BJ (cell line): Measurements from ENCODE around the gene ATP9A. TPM values are rescaled to one million over a fixed set of nuclear protein-coding genes. Genes with fewer than 3 reads are reported as not detected.
A peak's percentile ranks its signal among the peaks of the same experiment; 100 is the strongest.

Source experiments
- CTCF ChIA-PET: fragments of 350-600 bp; formaldehyde crosslinking; extraction: SDS; loops from one replicate; lab custom pipeline; 2021; ENCODE audit warnings: antibody characterized with exemption, inconsistent platforms; lab: Yijun Ruan, JAX
- POLR2A ChIA-PET: fragments of 300-600 bp; sonication (Branson Sonifier 250); formaldehyde crosslinking; extraction: SDS; loops from one replicate; lab custom pipeline; 2021; ENCODE audit warnings: antibody characterized with exemption; lab: Charles Lee
- DNase-seq: peaks from one replicate; pipeline ENCODE4 v3.0.0-alpha.2; 2011; ENCODE audit warnings: low read depth
- H3K27me3 ChIP-seq: 2 replicates; pipeline ENCODE4 v1.6.0; 2011; ENCODE audit warnings: low read length; ENCODE audit not compliant: control insufficient read depth, insufficient read depth
- H3K36me3 ChIP-seq: 2 replicates; pipeline ENCODE4 v1.5.1; 2011; ENCODE audit warnings: low read length; ENCODE audit not compliant: control insufficient read depth, insufficient read depth
- H3K4me3 ChIP-seq: 2 replicates; pipeline ENCODE4 v1.5.1; 2011; ENCODE audit warnings: low read depth, mild to moderate bottlenecking, control low read depth, low read length
- polyA plus RNA-seq: library from polyadenylated mRNA; depleted of rRNA; stranded (reverse); fragments of >200 nt; gene quantifications from 2 replicates; pipeline ENCODE4 v1.2.3, GENCODE V29; 2011
- TF ChIP-seq, protein P1 (sequence below): IDR thresholded peaks from 2 replicates; pipeline ENCODE4 v1.5.1; 2011; ENCODE audit warnings: low read depth, mild to moderate bottlenecking, control low read depth, inconsistent platforms, low read length, moderate library complexity; ENCODE audit not compliant: insufficient read depth

The ATP9A gene
- polyA plus RNA-seq, 1 experiment: 26.0 TPM

DNA sequence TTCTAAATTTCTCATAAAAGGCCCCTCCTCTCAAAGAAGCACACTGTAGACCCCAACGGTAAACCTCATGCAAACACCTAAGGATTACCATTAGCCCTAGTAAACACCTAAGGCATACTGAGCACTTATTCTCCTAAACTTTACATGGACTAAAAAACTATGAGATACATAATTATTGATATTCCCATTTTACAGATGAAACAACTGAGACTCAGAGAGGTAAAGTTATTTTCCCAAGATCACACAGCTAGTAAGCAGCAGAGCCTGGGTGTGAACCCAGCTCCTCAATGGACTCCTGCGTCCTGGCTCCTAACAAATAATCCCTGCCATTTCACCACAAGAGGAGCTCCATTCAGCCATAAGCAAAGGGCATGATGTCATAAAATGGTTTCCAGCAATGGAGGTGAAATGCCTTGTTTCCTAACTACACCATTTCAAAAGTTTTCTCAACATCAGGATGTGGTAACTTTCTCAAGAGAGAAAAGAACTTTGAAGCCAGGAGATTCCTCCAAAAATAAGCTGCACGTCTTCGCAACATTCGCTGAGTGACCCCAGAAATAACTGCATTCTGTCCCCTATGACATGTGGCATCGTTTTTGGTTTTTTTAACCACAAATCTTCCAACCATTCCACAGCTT lies 4.1 kb downstream of the ATP9A start:
- ChIA-PET POLR2A (no interaction called here), CTCF (interaction anchor here (0.8 kb wide), 1 partner anchor 36 kb away, joined by 3 read pairs; no protein-coding TSS in a partner anchor)
- no peak for DNase-seq

DNA sequence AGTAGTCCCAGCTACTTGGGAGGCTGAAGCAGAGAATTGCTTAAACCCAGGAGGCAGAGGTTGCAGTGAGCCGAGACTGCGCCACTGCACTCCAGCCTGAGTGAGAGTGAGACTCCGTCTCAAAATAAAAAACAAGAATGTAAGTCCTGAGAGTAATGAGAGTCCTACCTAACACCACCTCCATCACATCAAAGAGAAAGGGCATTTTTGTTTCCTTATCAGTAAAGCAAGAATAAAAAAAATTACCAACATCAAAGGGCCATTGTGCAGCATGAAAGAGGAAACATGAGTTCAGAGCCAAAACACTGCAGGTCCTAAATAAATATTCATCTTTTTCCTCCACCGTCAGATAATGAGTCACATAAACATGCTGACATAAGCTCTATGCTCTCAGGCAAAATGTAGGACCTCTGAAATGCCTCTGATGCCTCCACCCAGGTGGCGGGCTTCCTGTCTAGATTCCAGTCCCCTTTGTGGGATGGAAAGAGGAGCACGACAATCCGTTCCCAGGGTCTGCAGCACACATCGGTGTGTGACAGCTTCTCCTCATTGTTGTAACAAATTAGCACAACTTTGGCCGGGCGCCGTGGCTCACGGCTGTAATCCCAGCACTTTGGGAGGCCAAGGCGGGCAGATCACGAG lies 7.2 kb downstream of the ATP9A start:
- no peak overlapping the region for H3K4me3 ChIP-seq
- POLR2A ChIA-PET: no interaction called here
- no peaks in the 10 kb centered on the region for H3K36me3 ChIP-seq
- DNase-seq: no peak
- CTCF ChIA-PET: interaction anchor here (0.8 kb wide), 1 partner anchor 39 kb away, joined by 3 read pairs; no protein-coding TSS in a partner anchor
- no peaks in the 10 kb centered on the region for H3K27me3 ChIP-seq
- TF ChIP-seq, protein P1, sequence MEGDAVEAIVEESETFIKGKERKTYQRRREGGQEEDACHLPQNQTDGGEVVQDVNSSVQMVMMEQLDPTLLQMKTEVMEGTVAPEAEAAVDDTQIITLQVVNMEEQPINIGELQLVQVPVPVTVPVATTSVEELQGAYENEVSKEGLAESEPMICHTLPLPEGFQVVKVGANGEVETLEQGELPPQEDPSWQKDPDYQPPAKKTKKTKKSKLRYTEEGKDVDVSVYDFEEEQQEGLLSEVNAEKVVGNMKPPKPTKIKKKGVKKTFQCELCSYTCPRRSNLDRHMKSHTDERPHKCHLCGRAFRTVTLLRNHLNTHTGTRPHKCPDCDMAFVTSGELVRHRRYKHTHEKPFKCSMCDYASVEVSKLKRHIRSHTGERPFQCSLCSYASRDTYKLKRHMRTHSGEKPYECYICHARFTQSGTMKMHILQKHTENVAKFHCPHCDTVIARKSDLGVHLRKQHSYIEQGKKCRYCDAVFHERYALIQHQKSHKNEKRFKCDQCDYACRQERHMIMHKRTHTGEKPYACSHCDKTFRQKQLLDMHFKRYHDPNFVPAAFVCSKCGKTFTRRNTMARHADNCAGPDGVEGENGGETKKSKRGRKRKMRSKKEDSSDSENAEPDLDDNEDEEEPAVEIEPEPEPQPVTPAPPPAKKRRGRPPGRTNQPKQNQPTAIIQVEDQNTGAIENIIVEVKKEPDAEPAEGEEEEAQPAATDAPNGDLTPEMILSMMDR: no peak

More for the DNA sequence above, 4.1 kb downstream of the ATP9A start:
- no peaks in the 10 kb centered on the region for H3K27me3 ChIP-seq
- H3K36me3 ChIP-seq: no peaks in the 10 kb centered on the region
- no peak overlapping the region for H3K4me3 ChIP-seq
- TF ChIP-seq, protein P1: peak; percentile 6; the same call in 1 of the 2 replicates

DNA sequence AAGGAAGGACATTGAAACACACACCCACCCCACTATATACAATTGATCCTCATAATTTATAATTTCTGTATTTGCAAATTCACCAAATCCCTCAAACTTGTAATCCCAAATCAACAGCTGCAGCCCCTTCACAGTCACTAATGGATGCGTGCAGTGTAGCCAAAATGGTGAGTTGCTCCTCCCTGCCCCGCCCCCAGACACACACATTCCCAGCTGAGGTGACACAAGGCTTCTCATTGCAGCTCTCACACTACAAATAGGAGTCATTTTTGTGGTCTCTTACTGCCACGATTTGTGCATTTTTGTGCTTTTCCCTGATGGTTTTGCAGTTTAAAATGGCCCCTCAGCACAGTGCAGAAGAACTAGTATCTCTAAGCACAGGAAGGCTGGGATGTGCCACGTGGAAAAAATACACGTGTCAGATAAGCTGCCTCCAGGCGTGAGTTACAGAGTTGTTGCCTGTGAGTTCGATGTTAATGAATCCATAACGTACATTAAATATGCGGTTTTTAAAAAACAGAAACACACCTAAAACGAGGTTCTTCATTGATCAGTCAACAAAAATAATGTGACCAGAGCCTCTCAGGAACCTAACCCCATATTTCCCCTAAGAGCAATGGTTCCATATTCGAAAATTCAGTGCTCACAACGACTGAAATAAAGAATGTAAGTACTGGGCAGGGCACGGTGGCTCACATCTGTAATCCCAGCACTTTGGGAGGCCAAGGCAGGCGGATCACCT lies 8.2 kb downstream of the ATP9A start:
- H3K36me3 ChIP-seq: no peaks in the 10 kb centered on the region
- ChIA-PET CTCF (no interaction called here), POLR2A (no interaction called here)
- H3K27me3 ChIP-seq: no peaks in the 10 kb centered on the region
- TF ChIP-seq, protein P1: no peak
- no peak overlapping the region for H3K4me3 ChIP-seq
- no peak for DNase-seq

DNA sequence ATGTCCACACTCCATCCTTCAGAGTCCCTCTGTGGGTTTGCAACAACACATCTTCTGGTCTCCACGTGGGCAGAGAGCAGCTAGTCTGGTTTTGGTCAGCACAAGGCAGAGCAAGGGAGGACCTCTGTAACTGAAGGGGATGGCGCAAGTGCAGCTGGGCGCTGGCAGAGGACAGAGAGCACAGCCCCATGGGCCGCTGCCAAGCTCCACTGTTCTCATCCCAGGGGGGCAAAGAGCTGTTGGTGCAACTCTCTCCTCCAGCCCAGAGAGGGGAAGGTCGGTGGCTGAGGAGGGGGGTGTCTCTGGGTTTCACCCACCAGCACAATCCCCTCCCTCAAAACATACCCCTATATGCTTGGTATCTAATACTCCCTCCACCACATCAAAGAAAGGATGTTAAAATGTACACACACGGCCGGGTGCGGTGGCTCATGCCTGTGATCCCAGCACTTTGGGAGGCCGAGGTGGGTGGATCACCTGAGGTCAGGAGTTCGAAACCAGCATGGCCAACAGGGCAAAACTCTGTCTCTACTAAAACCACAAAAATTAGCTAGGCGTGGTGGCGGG lies 9.1 kb downstream of the ATP9A start:
- POLR2A ChIA-PET: no interaction called here
- TF ChIP-seq, protein P1: no peak
- H3K4me3 ChIP-seq: no peak overlapping the region
- DNase-seq: no peak
- CTCF ChIA-PET: no interaction called here
- no peaks in the 10 kb centered on the region for H3K36me3 ChIP-seq
- no peaks in the 10 kb centered on the region for H3K27me3 ChIP-seq

DNA sequence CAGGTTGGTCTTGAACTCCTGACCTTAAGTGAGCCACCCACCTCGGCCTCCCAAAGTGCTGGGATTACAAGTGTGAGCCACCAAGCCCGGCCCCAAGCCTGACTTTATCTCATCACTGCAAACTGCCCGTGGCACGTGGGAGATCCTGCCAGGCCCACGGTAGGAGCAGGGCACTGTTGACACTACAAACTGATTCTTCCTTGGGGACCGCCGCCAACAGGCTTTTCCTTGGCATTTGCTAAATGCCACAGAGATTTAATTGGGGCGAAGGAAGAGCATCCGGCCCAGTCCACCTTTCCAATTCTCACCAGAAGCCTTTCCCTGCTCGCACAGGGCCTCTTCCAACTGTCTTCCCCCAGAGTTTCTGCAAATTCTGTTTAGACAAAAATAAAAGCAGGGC lies 11.0 kb downstream of the ATP9A start:
- Histone ChIP-seq H3K36me3 (no peaks in the 10 kb centered on the region), H3K4me3 (no peak overlapping the region), H3K27me3 (no peaks in the 10 kb centered on the region)
- TF ChIP-seq, protein P1: no peak
- ChIA-PET POLR2A (no interaction called here), CTCF (no interaction called here)
- DNase-seq: no peak
